Spleen (tissue), 11 donors: Measurements from ENCODE around the gene MYCBP. TPM values are rescaled to one million over a fixed set of nuclear protein-coding genes. Genes with fewer than 3 reads are reported as not detected.

ENCODE experiments used
- DNase-seq: peaks from one replicate; pipeline ENCODE4 v3.0.0-alpha.2; 2020
- H3K27ac ChIP-seq, 8 donors: fragments of 200-600 bp; sonication (generic) in 7 of 8; 1 replicate in 4 of 8; 2 replicates in 4 of 8; pipeline versions ENCODE4 v1.5.0 to v1.8.0; 2016 to 2021; ENCODE audit warnings: inconsistent platforms in 4 of 8, mild to moderate bottlenecking in 4 of 8, moderate library complexity in 1 of 8
- H3K27me3 ChIP-seq, 7 donors: fragments of 200-600 bp; sonication (generic) in 6 of 7; replicated peaks in 1 of 7; 1 replicate in 4 of 7; 2 replicates in 3 of 7; pipeline versions ENCODE4 v1.5.0 to v1.8.0; 2016 to 2021; ENCODE audit warnings: inconsistent platforms in 3 of 7, mild to moderate bottlenecking in 1 of 7
- H3K36me3 ChIP-seq, 6 donors: fragments of 200-600 bp; sonication (generic) in 5 of 6; 1 replicate in 4 of 6; 2 replicates in 2 of 6; pipeline versions ENCODE4 v1.5.0 to v1.8.0; 2016 to 2021; ENCODE audit warnings: inconsistent platforms in 2 of 6
- H3K4me1 ChIP-seq, 6 donors: fragments of 200-600 bp; sonication (generic) in 5 of 6; 1 replicate in 3 of 6; 2 replicates in 3 of 6; pipeline versions ENCODE4 v1.5.0 to v1.8.0; 2016 to 2021; ENCODE audit warnings: inconsistent platforms in 3 of 6
- H3K4me3 ChIP-seq, 8 donors: fragments of 200-600 bp; sonication (generic) in 7 of 8; 1 replicate in 4 of 8; 2 replicates in 4 of 8; pipeline versions ENCODE4 v1.5.0 to v1.8.0; 2016 to 2021; ENCODE audit warnings: inconsistent platforms in 4 of 8, mild to moderate bottlenecking in 4 of 8, moderate library complexity in 2 of 8
- H3K9me3 ChIP-seq, 8 donors: fragments of 200-600 bp; sonication (generic) in 7 of 8; 1 replicate in 4 of 8; 2 replicates in 4 of 8; pipeline versions ENCODE4 v1.5.0 to v1.8.0; 2016 to 2021; ENCODE audit warnings: inconsistent platforms in 4 of 8
- POLR2A ChIP-seq, 3 donors: fragments of 450-650 bp; IDR thresholded peaks; one replicate each; pipeline ENCODE4 v1.5.1; 2017; ENCODE audit warnings: antibody characterized with exemption in 3 of 3, mild to moderate bottlenecking in 1 of 3
- POLR2AphosphoS5 ChIP-seq, 3 donors: sonication (generic); formaldehyde crosslinking; IDR thresholded peaks; one replicate each; pipeline ENCODE4 v1.5.1; 2017; ENCODE audit warnings: antibody characterized with exemption in 3 of 3
- WGBS, 5 donors: extraction: QIAGEN DNeasy Blood & Tissue Kit in 3 of 5; methylation state at CpG; one replicate each; pipeline versions ENCODE4 v1.1.5 to v1.1.7; 2013 to 2018; 5-methylcytosine and 5-hydroxymethylcytosine counted together
- intact Hi-C: fragments of 100-400 bp; cut with DNase I; formaldehyde crosslinking; loops from one replicate; pipeline ENCODE4 v1.15.0; 2023; ENCODE audit warnings: low total_unique reads
- polyA plus RNA-seq, 3 donors: library from polyadenylated mRNA; stranded (reverse); fragments of 200-250 nt; gene quantifications; one replicate each; pipeline ENCODE4 v1.2.1, GENCODE V29; 2013
- total RNA-seq, 7 donors: library from RNA; depleted of rRNA in 3 of 7; stranded (reverse); fragments of >200 nt in 3 of 7; fragmentation: NEBNext Ultra II Directional in 4 of 7; extraction: Animal tissue kit (Norgen Biotek cat#: 25700) in 4 of 7; gene quantifications; one replicate each; pipeline versions ENCODE4 v1.1.0 to v1.2.1, GENCODE V29; 2016 to 2021
- TF ChIP-seq, protein P1 (sequence below), 11 experiments: fragments of 200-600 bp in 7 of 11; fragments of 450-650 bp in 4 of 11; sonication (generic) in 4 of 11; IDR thresholded peaks in 8 of 11; conservative IDR thresholded peaks in 3 of 11; 1 replicate in 7 of 11; 2 replicates in 4 of 11; pipeline versions ENCODE4 v1.4.0 to v1.8.0; 2016 to 2021; ENCODE audit warnings: antibody characterized with exemption in 11 of 11, inconsistent platforms in 4 of 11, mild to moderate bottlenecking in 1 of 11
- donor health status: healthy with polysubstance abuse.
- donor health status: DM: no; HTN: no; CAD: no; lungs with moderate emphysema.
- donor health status: DM: no; HTN: no; CAD: no.
- donor health status: Bipolar disorder and iron deficiency.
- donor health status: healthy.
- donor health status: DM: no; HTN: no; CAD: no.
- donor health status: DM: yes; HTN: yes; CAD: no.

MYCBP gene
- total and polyA plus RNA-seq, 10 donors: 8.1 to 20.9 (median 12.8) TPM

DNA sequence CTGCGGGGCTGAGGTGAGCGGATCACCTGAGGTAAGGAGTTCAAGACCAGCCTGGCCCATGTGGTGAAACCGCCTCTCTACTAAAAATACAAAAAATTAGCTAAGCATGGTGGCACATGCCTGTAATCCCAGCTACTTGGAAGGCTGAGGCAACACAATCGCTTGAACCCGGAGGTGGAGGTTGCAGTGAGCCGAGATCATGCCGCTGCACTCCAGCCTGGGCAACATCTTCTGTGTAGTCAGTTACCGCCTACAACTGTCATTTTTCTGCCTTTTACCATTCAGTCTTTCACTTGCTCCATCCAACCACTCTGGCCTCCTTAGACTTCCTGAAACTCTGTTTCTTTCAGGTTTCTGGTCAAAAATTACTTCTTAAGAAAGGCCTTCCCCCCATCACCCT is 2.2 kb downstream of the MYCBP start:
- Histone ChIP-seq H3K4me1 (peaks cover 11 to 55% (median 32%) of the 10 kb centered on the region in 6 donors), H3K4me3 (no peak overlapping the region), H3K27me3 (no peaks in the 10 kb centered on the region), H3K9me3 (no peaks in the 10 kb centered on the region), H3K36me3 (peaks cover 0 to 27% (median 8%) of the 10 kb centered on the region in 6 donors), H3K27ac (no peak overlapping the region)
- TF ChIP-seq, protein P1, sequence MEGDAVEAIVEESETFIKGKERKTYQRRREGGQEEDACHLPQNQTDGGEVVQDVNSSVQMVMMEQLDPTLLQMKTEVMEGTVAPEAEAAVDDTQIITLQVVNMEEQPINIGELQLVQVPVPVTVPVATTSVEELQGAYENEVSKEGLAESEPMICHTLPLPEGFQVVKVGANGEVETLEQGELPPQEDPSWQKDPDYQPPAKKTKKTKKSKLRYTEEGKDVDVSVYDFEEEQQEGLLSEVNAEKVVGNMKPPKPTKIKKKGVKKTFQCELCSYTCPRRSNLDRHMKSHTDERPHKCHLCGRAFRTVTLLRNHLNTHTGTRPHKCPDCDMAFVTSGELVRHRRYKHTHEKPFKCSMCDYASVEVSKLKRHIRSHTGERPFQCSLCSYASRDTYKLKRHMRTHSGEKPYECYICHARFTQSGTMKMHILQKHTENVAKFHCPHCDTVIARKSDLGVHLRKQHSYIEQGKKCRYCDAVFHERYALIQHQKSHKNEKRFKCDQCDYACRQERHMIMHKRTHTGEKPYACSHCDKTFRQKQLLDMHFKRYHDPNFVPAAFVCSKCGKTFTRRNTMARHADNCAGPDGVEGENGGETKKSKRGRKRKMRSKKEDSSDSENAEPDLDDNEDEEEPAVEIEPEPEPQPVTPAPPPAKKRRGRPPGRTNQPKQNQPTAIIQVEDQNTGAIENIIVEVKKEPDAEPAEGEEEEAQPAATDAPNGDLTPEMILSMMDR (IDR thresholded peaks at IDR 0.05 in 8 of 11, conservative IDR thresholded peaks at IDR 0.05 in 3 of 11): no peak
- TF ChIP-seq POLR2A (IDR thresholded peaks at IDR 0.05): no peak
- no peak for TF ChIP-seq POLR2AphosphoS5 (IDR thresholded peaks at IDR 0.05)
- no peak for DNase-seq
- intact Hi-C loops: loop anchor here (10.0 kb wide), 1 partner anchor 124 kb away; the partner anchor contains the start of gene AKIRIN1
- WGBS, 5 donors: 77 to 95% (median 90%) methylated on average over 8 of the region's 8 CpGs

DNA sequence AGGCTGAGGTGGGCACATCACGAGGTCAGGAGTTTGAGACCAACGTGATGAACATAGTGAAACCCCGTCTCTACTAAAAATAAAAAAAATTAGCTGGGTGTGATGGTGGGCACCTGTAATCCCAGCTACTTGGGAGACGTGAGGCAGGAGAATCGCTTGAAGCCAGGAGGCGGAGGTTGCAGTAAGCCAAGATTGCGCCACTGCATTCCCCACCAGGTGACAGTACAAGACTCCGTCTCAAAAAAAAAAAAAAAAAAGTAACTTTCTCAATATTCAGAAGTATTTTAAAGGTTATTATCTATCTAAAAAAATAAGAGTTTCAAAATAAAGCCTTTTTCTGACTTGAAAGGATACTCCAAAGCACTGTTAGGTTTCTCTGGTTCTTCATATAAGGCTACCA is 5.9 kb downstream of the MYCBP start:
- peaks cover 6 to 54% (median 24%) of the 10 kb centered on the region in 6 donors for H3K4me1 ChIP-seq
- DNase-seq: no peak
- no peak overlapping the region for H3K4me3 ChIP-seq
- no peaks in the 10 kb centered on the region for H3K27me3 ChIP-seq
- no peaks in the 10 kb centered on the region for H3K9me3 ChIP-seq
- no peak for TF ChIP-seq POLR2A (IDR thresholded peaks at IDR 0.05)
- TF ChIP-seq, protein P1 (IDR thresholded peaks at IDR 0.05 in 8 of 11, conservative IDR thresholded peaks at IDR 0.05 in 3 of 11): no peak
- TF ChIP-seq POLR2AphosphoS5 (IDR thresholded peaks at IDR 0.05): no peak
- peaks cover 0 to 57% (median 10%) of the 10 kb centered on the region in 6 donors for H3K36me3 ChIP-seq
- H3K27ac ChIP-seq: peak overlapping the region in 1 of 8 donors; percentile 42
- intact Hi-C loops: no loop called here
- WGBS, 5 donors: 81 to 96% (median 91%) methylated on average over 8 of the region's 8 CpGs

DNA sequence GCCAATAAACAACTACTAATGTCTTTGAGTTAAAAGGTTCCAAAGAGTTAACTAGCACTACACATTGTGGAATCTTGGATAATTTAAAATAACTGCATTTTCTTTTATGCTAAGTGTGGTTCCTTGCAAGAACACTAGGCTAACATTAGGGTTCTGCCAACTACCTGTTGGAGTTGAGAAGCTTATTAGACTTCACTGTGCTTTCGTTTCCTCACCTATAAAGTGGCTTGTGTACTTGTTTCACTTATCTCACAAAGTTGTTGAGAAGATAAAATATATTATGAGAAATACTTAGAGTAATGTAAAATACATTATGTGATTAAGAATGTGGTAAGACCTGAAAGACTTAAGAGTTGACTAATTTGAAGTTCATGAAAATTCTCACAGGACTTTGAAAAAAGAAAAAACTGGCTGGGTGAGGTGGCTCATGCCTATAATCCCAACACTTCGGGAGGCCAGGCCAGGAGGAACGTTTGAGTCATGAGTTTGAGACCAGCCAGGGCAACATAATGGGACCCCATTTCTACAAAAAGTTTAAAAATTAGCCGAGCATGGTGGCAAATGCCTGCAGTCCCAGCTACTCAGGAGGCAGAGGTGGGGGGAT is 7.9 kb downstream of the MYCBP start:
- no peaks in the 10 kb centered on the region for H3K9me3 ChIP-seq
- WGBS, 5 donors: 86 to 93% (median 90%) methylated on average over 4 of the region's 4 CpGs
- peaks cover 4 to 59% (median 33%) of the 10 kb centered on the region in 6 donors for H3K4me1 ChIP-seq
- H3K36me3 ChIP-seq: peaks cover 0 to 57% (median 10%) of the 10 kb centered on the region in 6 donors
- no peaks in the 10 kb centered on the region for H3K27me3 ChIP-seq
- TF ChIP-seq POLR2AphosphoS5 (IDR thresholded peaks at IDR 0.05) (no peak), POLR2A (IDR thresholded peaks at IDR 0.05) (no peak)
- TF ChIP-seq, protein P1 (IDR thresholded peaks at IDR 0.05 in 8 of 11, conservative IDR thresholded peaks at IDR 0.05 in 3 of 11): no peak
- DNase-seq: no peak
- intact Hi-C loops: no loop called here
- H3K27ac ChIP-seq: no peak overlapping the region
- no peak overlapping the region for H3K4me3 ChIP-seq

DNA sequence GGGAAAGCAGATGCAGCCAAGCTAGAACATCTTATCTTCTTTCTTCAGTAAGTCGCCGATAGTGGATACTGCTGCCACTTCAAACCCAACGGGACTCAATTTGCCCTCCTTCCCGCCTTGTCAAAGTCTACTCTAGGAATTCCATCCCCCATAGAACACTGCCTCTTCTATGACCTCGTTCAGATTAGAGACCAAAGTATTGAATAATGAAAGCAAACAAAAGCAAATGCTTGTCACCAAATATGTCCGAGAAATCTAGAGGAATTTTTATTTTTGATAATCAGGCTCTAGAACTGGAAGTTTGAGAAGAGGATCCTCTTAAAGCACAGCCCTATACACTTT is 12.7 kb downstream of the MYCBP start:
- peaks cover 0 to 43% (median 14%) of the 10 kb centered on the region in 6 donors for H3K36me3 ChIP-seq
- DNase-seq: no peak
- H3K27ac ChIP-seq: peak overlapping the region in 6 of 8 donors; percentile 88 to 95 (median 91)
- no peaks in the 10 kb centered on the region for H3K27me3 ChIP-seq
- TF ChIP-seq POLR2A (IDR thresholded peaks at IDR 0.05) (no peak), POLR2AphosphoS5 (IDR thresholded peaks at IDR 0.05) (no peak)
- TF ChIP-seq, protein P1 (IDR thresholded peaks at IDR 0.05 in 8 of 11, conservative IDR thresholded peaks at IDR 0.05 in 3 of 11): no peak
- no peaks in the 10 kb centered on the region for H3K9me3 ChIP-seq
- H3K4me1 ChIP-seq: peaks cover 14 to 80% (median 49%) of the 10 kb centered on the region in 6 donors
- 11 to 23% (median 16%) methylated on average over 6 of the region's 6 CpGs for WGBS, 5 donors
- intact Hi-C loops: no loop called here
- peak overlapping the region; percentile 62 to 99 (median 97) for H3K4me3 ChIP-seq
